ENCODE measurements around the gene CSTPP1.

DNA sequence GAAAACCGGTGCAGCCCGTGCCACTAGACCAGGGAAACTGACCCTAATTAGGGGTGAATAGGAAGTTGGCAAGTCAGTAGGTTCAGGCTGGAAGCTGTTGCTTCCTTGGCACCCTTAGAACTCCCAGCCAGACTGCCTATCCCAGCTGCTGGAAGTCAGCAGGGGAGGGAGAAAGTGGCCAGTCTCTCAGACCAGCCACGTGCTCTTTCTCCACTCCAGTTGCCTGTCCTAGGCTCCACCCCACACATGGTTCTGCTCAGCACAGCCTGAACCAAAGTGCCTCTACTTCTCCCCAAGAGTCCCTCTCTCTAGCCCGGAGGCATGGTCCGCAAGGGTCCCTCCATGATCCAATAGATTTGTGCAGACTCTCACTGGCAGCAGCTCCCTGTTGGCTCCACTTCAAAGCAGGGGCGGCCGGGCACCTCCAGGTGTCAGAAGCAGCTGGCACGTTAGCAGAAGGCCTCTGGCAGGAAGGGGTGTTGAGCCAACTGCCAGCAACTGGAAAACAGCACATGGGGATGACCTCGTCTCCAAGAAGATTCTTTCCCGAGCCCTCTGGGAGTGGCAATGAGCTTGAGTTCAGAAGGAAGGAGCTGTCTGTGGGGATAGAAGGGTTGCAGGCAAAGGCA is 212.5 kb downstream of the CSTPP1 start:
- TF ChIP-seq, protein P1, sequence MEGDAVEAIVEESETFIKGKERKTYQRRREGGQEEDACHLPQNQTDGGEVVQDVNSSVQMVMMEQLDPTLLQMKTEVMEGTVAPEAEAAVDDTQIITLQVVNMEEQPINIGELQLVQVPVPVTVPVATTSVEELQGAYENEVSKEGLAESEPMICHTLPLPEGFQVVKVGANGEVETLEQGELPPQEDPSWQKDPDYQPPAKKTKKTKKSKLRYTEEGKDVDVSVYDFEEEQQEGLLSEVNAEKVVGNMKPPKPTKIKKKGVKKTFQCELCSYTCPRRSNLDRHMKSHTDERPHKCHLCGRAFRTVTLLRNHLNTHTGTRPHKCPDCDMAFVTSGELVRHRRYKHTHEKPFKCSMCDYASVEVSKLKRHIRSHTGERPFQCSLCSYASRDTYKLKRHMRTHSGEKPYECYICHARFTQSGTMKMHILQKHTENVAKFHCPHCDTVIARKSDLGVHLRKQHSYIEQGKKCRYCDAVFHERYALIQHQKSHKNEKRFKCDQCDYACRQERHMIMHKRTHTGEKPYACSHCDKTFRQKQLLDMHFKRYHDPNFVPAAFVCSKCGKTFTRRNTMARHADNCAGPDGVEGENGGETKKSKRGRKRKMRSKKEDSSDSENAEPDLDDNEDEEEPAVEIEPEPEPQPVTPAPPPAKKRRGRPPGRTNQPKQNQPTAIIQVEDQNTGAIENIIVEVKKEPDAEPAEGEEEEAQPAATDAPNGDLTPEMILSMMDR (IDR thresholded peaks at IDR 0.05 in 4 of 5, conservative IDR thresholded peaks at IDR 0.05 in 1 of 5), result no peak
- no peak for TF ChIP-seq POLR2A (IDR thresholded peaks at IDR 0.05)

Data from gastrocnemius medialis (tissue), 4 donors.